Activated CD8-positive, alpha-beta T cell treated with anti-CD3 and anti-CD28 coated beads for 36 hours (primary cell): Measurements from ENCODE around the gene ACOT11. TPM values are rescaled to one million over a fixed set of nuclear protein-coding genes. Genes with fewer than 3 reads are reported as not detected.

Source experiments
- ATAC-seq: fragments of 200-7000 bp; cut with Tn5 transposase; one replicate; pipeline ENCODE4 v1.10.0; 2021; ENCODE audit warnings: mild to moderate bottlenecking, moderate library complexity
- CTCF ChIA-PET: fragments of 350-600 bp; sonication (Branson Sonifier 250); formaldehyde crosslinking; loops from one replicate; lab custom pipeline; 2021; ENCODE audit warnings: antibody characterized with exemption; lab: Charles Lee
- POLR2A ChIA-PET: fragments of 350-600 bp; sonication (Branson Sonifier 250); formaldehyde crosslinking; loops from one replicate; lab custom pipeline; 2021; ENCODE audit warnings: antibody characterized with exemption; lab: Charles Lee
- DNase-seq: peaks from one replicate; pipeline ENCODE4 v3.0.0-alpha.2; 2020
- H3K27ac Mint-ChIP-seq: one replicate; pipeline ENCODE4 v1.8.0; 2021; ENCODE audit warnings: mild to moderate bottlenecking, mixed read lengths
- H3K27me3 Mint-ChIP-seq: one replicate; pipeline ENCODE4 v1.8.0; 2021; ENCODE audit warnings: mixed read lengths
- H3K36me3 Mint-ChIP-seq: one replicate; pipeline ENCODE4 v1.8.0; 2021; ENCODE audit warnings: low read depth, mixed read lengths
- H3K4me1 Mint-ChIP-seq: one replicate; pipeline ENCODE4 v1.8.0; 2021; ENCODE audit warnings: low read depth, mixed read lengths
- H3K4me3 Mint-ChIP-seq: one replicate; pipeline ENCODE4 v1.8.0; 2021; ENCODE audit warnings: mild to moderate bottlenecking, moderate library complexity, mixed read lengths
- H3K9me3 Mint-ChIP-seq: one replicate; pipeline ENCODE4 v1.8.0; 2021; ENCODE audit warnings: mixed read lengths
- CTCF ChIP-seq: fragments of 200-600 bp; IDR thresholded peaks from one replicate; pipeline ENCODE4 v1.8.0; 2022; ENCODE audit warnings: antibody characterized with exemption, mild to moderate bottlenecking
- intact Hi-C: fragments of 100-400 bp; cut with micrococcal nuclease; formaldehyde crosslinking; loops from one replicate; pipeline ENCODE4 v1.10.0; 2022
- total RNA-seq, 2 experiments: library from RNA; stranded (reverse); gene quantifications; one replicate each; pipeline ENCODE4 v1.2.3, GENCODE V29; 2021

Gene ACOT11
- total RNA-seq, 2 experiments from 2014 or later: 1.1 to 1.2 TPM

GRCh38 chr1:54548389-54549044 is 489 bp downstream of the ACOT11 start:
- CTCF ChIA-PET: interaction anchor here (1.4 kb wide), 1 partner anchor 49 kb away, joined by 6 read pairs; no protein-coding TSS in a partner anchor
- H3K27me3 Mint-ChIP-seq: no peaks in the 10 kb centered on the region
- no peak for DNase-seq

GRCh38 chr1:54549181-54549924 is 1.3 kb downstream of the ACOT11 start:
- ATAC-seq: no peak
- Mint-ChIP-seq H3K27ac (no peak overlapping the region), H3K9me3 (no peaks in the 10 kb centered on the region), H3K4me1 (no peaks in the 10 kb centered on the region), H3K4me3 (no peak overlapping the region), H3K36me3 (no peaks in the 10 kb centered on the region), H3K27me3 (no peaks in the 10 kb centered on the region)
- POLR2A ChIA-PET: interaction anchor here (0.8 kb wide), 1 partner anchor 82 kb away, joined by 3 read pairs; no protein-coding TSS in a partner anchor
- no peak for TF ChIP-seq CTCF
- intact Hi-C loops: no loop called here
- CTCF ChIA-PET: interaction anchor here (0.8 to 1.7 kb wide), 3 partner anchors 15 to 60 kb away, joined by 3 to 6 read pairs (median 4); no protein-coding TSS in a partner anchor
- DNase-seq: no peak

More at GRCh38 chr1:54548389-54549044, 489 bp downstream of the ACOT11 start:
- Mint-ChIP-seq H3K27ac (no peak overlapping the region), H3K9me3 (no peaks in the 10 kb centered on the region), H3K36me3 (no peaks in the 10 kb centered on the region), H3K4me3 (no peak overlapping the region), H3K4me1 (peaks cover 2% of the 10 kb centered on the region)
- ATAC-seq: no peak
- POLR2A ChIA-PET: interaction anchor here (1.0 kb wide), 1 partner anchor 28 kb away, joined by 3 read pairs; no protein-coding TSS in a partner anchor
- TF ChIP-seq CTCF: no peak
- intact Hi-C loops: no loop called here

GRCh38 chr1:54551891-54552290 is 3.9 kb downstream of the ACOT11 start:
- POLR2A ChIA-PET: no interaction called here

GRCh38 chr1:54553602-54554313 is 5.7 kb downstream of the ACOT11 start:
- no peak for TF ChIP-seq CTCF
- DNase-seq (no peak), ATAC-seq (no peak)
- H3K36me3 Mint-ChIP-seq: no peaks in the 10 kb centered on the region
- H3K27me3 Mint-ChIP-seq: peaks cover 2% of the 10 kb centered on the region
- no peaks in the 10 kb centered on the region for H3K4me1 Mint-ChIP-seq
- no peak overlapping the region for H3K4me3 Mint-ChIP-seq
- H3K9me3 Mint-ChIP-seq: peaks cover 3% of the 10 kb centered on the region
- CTCF ChIA-PET: no interaction called here
- intact Hi-C loops: no loop called here
- no peak overlapping the region for H3K27ac Mint-ChIP-seq
- POLR2A ChIA-PET: no interaction called here

More at GRCh38 chr1:54551891-54552290, 3.9 kb downstream of the ACOT11 start:
- Mint-ChIP-seq H3K4me1 (no peaks in the 10 kb centered on the region), H3K36me3 (no peaks in the 10 kb centered on the region), H3K9me3 (peaks cover 3% of the 10 kb centered on the region), H3K27ac (no peak overlapping the region), H3K27me3 (peaks cover 2% of the 10 kb centered on the region), H3K4me3 (no peak overlapping the region)
- ATAC-seq (no peak), DNase-seq (no peak)
- intact Hi-C loops: no loop called here
- CTCF ChIA-PET: no interaction called here
- no peak for TF ChIP-seq CTCF
